GM10266 (cell line): ENCODE data around the gene TRIP4.
"Not testable (repeated sequence)": the region's sequence is repeated elsewhere in the genome, so short reads cannot be mapped to it uniquely, and the experiment has no call there.

Source experiments
- DNase-seq: peaks from one replicate; pipeline ENCODE4 v3.0.0; 2012; ENCODE audit errors: extremely low spot score
- TF ChIP-seq, protein P1 (sequence below): IDR thresholded peaks from 2 replicates; pipeline ENCODE4 v1.5.1; 2012; ENCODE audit warnings: mild to moderate bottlenecking, low read depth; ENCODE audit not compliant: control insufficient read depth, insufficient read depth; ENCODE audit errors: missing control alignments

The TRIP4 gene

DNA sequence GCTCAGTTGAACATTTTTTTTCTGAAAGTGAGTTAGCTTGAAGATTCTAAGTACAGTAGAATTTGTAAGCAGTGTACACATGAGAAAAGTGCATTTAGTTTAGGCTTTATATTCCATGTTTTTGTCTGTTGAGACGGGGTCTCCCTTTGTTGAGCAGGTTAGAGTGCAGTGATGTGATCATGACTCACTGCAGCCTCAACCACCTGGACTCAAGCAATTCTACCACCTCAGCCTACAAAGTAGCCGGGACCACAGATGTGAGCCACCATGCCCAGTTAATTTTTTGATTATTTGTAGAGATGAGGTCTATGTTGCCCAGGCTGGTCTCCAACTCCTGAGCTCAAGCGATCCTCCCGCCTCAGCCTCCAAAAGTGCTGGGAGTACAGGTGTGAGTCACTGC, 26.4 kb upstream of the TRIP4 start:
- TF ChIP-seq, protein P1, sequence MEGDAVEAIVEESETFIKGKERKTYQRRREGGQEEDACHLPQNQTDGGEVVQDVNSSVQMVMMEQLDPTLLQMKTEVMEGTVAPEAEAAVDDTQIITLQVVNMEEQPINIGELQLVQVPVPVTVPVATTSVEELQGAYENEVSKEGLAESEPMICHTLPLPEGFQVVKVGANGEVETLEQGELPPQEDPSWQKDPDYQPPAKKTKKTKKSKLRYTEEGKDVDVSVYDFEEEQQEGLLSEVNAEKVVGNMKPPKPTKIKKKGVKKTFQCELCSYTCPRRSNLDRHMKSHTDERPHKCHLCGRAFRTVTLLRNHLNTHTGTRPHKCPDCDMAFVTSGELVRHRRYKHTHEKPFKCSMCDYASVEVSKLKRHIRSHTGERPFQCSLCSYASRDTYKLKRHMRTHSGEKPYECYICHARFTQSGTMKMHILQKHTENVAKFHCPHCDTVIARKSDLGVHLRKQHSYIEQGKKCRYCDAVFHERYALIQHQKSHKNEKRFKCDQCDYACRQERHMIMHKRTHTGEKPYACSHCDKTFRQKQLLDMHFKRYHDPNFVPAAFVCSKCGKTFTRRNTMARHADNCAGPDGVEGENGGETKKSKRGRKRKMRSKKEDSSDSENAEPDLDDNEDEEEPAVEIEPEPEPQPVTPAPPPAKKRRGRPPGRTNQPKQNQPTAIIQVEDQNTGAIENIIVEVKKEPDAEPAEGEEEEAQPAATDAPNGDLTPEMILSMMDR: no peak
- DNase-seq: no peak

DNA sequence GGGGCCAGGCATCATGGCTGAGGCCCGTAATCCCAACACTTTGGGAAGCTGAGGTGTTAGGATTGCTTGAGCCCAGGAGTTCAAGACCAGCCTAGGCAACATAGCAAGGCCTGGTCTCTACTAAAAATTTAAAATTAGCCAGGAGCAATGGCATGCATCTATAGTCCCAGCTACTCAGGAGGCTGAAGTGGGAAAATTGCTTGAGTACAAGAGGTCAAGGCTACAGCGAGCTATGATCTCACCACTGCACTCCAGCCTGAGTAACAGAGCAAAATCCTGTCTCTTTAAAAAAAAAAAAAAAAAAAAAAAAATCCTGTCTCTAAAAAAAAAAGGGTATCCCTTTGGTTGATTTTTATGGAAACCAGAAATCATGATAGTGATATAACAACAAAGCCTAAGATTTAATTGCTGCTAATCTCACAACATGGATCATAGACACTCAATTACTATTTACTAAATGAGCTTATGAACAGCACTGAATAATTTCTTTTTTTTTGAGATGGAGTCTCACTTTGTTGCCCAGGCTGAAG, 18.5 kb upstream of the TRIP4 start:
- TF ChIP-seq, protein P1: no peak
- DNase-seq: no peak

DNA sequence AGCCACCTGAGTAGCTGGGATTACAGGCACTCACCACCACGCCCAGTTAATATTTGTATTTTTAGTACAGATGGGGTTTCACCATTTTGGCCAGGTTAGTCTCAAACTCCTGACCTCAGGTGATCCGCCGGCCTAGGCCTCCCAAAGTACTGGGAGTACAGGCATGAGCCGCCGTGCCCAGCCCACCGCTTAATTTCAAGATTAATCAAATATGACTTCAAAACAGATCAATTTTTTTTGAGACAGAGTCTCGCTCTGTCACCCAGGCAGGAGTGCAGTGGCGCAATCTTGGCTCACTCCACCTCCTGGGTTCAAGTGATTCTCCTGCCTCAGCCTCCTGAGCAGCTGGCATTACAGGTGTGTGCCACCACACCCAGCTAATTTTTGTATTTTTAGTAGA, 16.3 kb upstream of the TRIP4 start:
- DNase-seq: not testable (repeated sequence)

DNA sequence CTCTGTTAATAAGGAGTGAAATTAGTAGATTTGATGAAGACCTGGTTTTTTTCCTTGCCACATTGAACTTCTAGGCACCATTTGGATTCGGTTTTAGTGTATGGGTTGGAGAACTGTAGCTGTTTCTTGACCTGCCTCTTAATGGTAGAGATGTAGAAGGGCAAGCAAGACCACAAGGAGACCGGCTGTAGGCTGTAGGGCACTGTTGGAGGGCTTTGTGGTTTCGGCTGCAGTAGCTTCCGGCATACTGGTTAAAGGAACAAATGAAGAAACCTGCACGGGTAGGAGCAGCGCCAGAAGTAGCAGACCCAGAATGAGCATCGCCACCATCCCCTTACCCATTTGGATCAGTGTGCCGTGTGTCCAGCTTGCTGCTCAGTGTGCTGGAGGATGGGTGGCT, 14.3 kb upstream of the TRIP4 start:
- no peak for DNase-seq
- TF ChIP-seq, protein P1: no peak

DNA sequence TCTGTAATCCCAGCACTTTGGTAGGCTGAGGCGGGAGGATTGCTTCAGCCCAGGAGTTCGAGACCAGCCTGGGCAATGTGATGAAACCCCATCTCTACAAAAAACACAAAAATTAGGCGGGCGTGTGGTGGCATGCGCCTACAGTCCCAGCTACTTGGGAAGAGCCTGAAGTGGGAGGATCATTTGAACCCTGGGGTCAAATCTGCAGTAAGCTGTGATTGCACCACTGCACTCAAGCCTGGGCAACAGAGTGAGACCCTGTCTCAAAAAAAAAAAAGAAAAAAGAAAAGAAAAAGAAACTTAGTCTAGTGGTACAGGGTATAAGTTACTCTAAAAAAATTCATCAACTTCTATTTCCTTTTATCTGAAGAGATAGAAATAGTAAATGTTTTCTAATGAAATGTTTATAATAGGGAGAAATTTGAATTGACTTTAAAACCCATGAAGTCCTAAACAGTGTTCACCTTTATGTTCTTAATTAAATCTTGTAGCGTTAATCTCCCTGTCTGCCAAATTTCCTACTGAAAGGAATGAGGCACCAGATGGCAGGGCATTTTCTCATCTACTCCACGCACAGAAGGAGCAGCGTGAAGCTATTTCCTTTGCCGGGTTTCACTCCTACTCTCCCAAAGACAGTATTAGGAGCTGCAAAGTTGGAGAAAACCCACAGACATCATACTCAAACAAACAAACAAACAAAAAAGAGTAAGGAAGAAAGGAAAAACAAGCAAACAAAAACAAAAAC, 8.2 kb upstream of the TRIP4 start:
- DNase-seq: no peak
- TF ChIP-seq, protein P1: no peak

DNA sequence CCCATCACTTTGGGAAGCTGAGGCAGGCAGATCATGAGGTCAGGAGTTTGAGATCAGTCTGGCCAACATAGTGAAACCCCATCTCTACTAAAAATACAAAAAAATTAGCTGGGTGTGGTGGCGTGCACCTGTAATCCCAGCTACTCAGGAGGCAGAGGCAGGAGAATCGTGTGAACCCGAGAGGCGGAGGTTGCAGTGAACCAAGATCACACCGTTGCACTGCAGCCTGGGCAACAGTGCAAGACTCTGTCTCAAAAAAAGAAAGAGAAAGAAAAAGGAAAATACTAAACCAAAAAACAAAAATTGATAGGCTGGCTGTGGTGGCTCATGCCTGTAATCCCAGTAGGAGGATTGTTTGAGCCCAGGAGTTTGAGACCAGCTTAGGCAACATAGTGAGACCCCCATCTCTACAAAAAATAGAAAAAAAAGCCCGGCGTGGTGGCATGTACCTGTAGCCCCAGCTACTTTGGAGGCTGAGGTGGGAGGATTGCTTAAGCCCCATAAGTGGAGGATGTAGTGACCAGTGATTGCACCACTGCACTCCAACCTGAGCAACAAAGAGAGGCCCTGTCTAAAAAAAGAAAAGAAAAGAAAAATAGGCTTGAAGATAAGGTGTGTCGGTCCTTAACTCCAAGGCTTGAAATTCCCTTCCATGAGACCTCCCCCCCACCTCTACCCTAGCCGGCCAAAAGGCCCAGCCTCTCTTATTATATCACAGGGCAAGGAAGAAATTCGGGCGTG, 7.3 kb upstream of the TRIP4 start:
- not testable (repeated sequence) for DNase-seq

DNA sequence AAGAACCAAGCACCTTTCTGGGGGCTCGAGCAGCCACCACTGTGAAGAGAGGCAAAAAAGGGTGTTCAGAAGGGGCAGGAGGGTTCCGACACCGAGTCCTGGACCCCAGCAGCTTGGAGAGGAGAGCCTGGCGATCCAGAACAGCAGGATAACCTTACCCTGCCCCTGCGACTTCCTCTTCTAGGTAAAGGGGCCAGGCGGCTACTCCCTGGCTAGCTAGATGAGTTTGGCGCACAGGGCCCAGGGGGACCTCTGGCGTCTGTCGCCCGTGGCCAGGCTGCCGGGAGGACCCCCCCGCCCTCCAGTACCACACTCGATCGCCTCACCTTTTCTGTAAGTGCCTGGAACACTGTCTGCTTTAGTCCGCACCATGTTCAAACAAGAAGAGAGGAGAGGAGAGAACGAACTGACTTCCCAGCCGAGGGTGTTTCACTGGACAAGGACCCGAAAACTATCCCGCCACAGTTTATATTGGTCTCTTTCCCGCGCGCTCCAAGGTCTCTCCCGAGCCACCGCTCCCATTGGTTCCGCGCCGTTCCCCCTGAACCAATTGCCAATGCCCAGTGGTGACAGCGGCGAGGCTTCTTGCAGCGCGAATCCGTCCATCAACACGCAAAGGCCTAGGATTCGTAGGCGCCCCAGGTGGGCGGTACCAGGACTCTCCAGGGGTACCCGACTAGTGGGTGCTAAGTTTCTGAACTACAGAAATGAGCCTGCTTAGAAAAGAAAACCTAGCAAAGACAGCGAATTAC, 6.5 kb upstream of the TRIP4 start, which contains the start of gene PCLAF:
TSS of gene PCLAF (minus strand) at position 442 of the 752 bp plus-strand sequence. CDS start at position 372, 70 bp downstream.
- TF ChIP-seq, protein P1: no peak
- DNase-seq: peak; percentile 91
